GM04503 (cell line): ENCODE results near the gene DPEP3.
"Not testable (repeated sequence)": the region's sequence is repeated elsewhere in the genome, so short reads cannot be mapped to it uniquely, and the experiment has no call there.

Experiments
- DNase-seq: peaks from one replicate; pipeline ENCODE4 v3.0.0-alpha.2; 2012; ENCODE audit warnings: low read depth

DPEP3 gene

DNA sequence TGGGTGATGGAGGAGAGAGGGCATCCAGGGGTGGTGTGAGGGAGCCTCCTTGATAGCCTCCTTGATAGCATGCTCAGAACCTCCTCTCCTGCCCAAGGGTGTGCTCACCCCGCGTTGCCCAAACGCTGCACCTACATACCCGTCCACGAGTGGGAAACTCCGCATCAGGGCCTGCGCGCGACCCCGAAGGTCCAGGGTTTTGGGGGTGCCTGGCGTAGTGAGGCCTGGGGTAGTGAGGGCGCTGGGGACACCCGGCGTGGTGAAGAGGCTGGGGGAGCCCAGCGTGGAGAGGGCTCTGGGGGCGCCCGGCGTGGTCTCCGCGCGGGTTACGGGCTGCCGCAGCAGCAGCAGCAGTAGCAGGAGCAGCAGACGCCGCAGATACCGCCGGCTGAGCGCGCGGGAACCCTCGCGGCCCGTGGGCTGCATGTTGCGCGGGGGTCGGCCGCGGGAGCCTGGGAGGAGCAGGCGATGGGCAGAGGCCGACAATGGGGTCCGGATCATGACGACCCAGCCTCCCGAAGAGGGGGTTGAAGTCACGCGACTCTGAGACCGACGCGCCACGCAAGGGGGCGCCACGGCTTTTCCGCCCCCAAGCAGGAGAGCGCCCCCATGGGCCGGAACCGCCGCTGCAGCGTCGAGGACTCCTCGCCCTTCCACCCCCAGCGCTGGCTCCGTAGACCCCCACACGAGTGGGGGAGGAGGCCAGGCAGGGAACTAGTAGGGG lies at the start of gene DPEP3:
Gene DPEP3, minus strand, starts transcription at position 545 of the 724 bp plus-strand sequence. Its CDS starts 119 bp downstream, at position 426.
- no peak for DNase-seq

DNA sequence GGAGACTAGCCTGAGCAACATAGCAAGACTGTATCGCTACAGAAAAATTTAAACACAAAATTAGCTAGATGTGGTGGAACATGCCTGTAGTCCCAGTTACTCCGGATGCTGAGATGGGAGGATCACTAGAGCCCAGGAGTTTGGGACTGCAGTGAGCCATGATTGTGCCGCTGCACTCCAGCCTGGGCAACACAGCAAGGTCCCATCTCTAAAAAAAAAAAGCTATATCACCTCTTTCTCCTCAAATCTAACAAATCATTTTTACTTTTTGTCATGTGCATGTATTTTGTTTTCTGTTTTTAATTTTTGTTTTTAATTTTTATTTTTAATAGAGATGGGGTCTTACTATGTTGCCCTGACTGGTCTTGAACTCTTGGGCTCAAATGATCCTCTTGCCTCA lies 48.7 kb upstream of the DPEP3 start:
- DNase-seq = no peak

DNA sequence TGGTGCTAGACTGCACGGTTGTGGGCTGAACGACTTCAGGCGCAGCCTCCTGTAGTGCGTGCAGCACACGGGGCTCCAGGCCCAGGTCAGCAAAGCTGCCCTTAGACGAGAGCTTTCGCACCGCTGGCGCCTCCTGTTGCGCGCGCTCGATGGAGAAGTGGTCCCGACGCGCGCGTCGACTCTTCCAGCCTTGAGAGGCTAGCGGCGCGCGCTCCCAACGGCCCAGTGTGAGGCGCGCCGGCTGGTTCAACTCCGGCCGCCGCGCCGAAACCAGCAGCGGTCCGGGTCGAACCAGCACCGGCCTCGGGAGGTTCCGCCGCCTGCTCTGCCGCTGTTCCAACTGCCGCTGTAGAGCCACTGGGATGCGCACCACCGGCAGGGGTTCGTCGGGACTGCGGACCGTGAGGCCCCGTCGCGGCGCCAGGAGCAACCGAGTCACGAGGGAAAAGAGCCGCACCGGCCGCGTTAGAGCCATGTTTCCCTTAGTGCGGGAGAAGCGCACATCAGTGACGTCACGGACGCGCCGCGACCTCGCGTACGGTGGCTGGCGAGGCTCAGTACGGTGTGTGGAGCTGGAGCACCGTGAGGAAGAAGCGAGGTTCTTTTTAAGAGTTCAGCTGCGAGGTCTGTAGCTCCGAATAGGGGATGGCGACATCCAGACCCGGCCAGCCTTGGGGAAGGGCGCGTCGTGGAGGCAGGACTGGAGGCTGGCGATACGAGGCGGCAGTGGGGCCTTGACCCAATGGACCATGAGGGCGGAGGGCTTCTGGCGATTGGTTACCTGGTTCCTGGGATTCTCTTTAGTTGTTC lies 42.6 kb upstream of the DPEP3 start, which contains the start of the genes DDX28 and DUS2:
Gene DDX28, minus strand, starts transcription at position 505 of the 810 bp plus-strand sequence. Its CDS starts 30 bp downstream, at position 475.
Gene DUS2, plus strand, starts transcription at position 557 of the 810 bp plus-strand sequence. CDS start 14,740 bp downstream, outside the sequence.
- peak; percentile 53 for DNase-seq

DNA sequence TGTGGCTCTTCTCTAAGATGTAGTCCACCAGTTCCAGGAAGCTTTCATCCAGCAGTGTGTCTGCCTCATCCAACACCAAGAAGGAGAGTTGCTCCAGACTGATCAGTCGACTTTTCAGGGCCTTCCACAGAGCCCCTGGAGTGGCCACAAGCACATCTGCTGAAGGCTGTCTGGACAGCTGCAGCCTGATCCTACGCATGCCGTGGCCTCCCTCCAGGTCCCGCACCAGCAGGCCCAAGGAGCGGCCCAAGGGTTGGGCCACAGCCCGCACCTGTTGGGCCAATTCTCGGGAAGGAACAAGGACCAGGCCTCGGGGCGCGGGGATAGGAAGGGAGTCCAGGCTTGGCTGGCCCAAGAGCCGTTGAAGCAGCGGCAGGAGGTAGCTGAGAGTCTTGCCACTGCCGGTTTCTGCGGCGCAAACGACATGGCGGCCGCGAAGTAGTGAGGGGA lies 42.0 kb upstream of the DPEP3 start:
- DNase-seq = no peak

GRCh38 chr16:68021490-68021889 lies 41.2 kb upstream of the DPEP3 start:
- no peak for DNase-seq

DNA sequence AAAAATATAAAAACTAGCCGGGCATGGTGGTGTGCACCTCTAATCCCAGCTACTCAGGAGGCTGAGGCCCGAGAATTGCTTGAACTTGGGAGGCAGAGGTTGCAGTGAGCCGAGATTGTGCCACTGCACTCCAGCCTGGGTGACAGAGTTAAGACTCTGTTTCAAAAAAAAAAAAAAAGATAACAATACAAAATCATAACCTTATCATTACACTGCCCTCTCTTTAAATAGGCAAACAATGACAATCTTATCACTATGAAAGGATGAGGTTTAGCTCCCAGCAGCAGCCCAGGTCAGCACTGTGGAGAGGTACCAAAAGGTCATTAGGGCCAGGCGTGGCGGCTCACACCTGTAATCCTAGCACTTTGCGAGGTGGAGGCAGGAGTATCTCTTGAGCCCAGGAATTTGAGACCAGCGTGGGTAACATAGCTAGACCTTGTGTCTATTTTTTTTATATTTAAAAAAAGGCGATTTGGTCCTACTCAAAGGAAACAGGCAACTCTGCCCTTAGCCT lies 38.9 kb upstream of the DPEP3 start:
- no peak for DNase-seq

DNA sequence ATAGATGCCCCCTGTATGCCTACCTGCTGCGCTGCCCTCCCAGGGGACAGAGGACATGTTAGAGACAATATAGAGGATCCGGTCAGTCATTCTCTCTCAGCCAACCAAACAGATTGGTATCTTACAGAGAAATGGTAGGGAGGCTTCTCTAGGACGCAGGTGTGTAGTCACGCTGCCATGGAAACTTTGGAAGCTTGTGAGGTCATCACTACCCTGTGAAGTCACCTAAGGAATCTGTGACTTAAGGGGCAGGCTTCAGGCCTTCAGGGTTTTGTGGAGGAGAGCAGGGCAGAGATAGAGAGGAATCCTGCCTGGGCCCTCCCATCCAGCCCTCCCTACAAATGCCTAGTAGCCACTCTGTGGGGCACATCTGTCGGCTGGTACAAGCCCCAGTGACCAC lies 35.4 kb upstream of the DPEP3 start, which contains the start of gene DPEP2NB:
Gene DPEP2NB, minus strand, starts transcription at position 231 of the 400 bp plus-strand sequence. Its CDS starts 141 bp downstream, at position 90.
- no peak for DNase-seq

- no peak for DNase-seq
Observed at GRCh38 chr16:68013440-68013839, 33.1 kb upstream of the DPEP3 start.

DNA sequence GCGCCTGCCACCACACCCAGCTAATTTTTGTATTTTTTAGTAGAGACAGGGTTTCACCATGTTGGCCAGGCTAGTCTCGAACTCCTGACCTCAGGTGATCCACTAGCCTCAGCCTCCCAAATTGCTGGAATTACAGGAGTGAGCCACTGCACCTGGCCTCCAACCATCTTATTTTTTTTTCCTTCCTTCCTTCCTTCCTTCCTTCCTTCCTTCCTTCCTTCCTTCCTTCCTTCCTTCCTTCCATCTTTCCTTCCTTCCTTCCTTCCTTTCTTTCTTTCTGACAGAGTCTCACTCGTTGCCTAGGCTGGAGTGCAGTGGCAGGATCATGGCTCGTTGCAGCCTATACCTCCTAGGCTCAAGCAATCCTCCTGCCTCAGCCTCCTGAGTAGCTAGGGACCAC lies 29.6 kb upstream of the DPEP3 start:
- not testable (repeated sequence) for DNase-seq

- no peak for DNase-seq
Observed at GRCh38 chr16:68009157-68009735, 28.9 kb upstream of the DPEP3 start.

- DNase-seq = no peak
Observed at GRCh38 chr16:68005786-68006286, 25.5 kb upstream of the DPEP3 start.

- DNase-seq = no peak
Observed at GRCh38 chr16:68005211-68005610, 24.9 kb upstream of the DPEP3 start.

- no peak for DNase-seq
Observed at GRCh38 chr16:68003031-68003430, 22.7 kb upstream of the DPEP3 start.

DNA sequence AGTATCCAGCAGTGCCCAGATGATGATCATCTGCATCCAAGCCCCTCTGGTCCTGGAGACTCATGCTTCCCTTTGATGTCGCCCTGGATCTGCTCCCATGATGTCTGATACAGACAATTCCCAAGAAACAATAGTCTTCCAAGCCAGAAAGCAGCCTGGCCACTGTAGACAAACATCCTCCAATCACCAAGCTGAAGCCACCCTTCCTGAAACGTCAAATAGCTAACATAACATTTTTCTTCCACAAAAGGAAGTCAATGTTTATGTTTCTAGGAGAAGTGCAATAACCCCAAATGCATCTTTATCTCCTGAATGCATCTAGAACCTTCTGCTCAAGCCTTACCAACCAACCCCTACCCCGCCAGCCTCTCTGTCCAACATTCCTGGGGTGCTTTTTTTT lies 20.2 kb upstream of the DPEP3 start:
- DNase-seq = no peak

DNA sequence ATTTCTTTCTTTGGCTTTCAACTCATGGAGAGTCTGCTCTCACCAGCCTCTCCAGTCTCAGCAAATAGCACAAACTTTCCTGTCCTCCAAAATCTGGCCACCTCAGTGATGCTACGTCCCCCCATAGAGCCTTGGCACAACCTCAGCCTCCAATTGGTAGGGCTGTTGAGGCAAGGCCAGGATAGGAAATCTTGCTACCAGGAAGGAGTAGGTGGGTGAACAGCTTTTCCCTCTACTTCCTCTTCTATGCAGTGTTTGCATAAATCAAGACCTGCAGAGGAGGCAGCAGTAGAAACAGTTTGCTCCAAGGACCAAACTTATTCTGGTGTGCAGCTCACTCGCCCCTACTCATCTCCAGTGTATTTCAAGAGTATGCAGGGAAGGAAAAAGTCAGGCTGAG lies 19.7 kb upstream of the DPEP3 start:
- DNase-seq = no peak

DNA sequence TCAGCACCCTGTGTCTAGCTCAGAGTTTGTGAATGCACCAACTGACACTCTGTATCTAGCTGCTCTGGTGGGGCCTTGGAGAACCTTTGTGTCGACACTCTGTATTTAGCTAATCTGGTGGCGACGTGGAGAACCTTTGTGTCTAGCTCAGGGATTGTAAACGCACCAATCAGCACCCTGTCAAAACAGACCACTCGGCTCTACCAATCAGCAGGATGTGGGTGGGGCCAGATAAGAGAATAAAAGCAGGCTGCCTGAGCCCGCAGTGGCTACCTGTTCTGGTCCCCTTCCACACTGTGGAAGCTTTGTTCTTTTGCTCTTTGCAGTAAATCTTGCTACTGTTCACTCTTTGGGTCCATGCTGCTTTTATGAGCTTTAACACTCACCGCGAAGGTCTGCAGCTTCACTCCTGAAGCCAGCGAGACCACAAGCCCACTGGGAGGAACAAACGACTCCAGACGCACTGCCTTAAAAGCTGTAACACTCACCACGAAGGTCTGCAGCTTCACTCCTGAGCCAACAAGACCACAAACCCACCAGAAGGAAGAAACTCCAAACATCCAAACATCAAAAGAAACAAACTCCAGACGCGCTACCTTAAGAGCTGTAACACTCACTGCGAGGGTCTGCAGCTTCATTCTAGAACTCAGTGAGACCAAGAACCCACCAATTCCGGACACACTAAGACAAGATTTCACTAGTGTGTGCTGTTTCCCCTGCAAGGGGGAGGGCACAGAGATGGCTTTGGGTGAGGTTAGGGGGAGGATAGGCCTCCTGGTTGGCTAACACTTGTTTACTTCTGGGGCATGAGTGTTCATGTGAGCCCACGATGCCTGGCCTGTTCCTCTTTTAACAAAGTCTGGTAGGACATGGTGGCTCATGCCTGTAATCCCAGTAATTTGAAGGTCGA lies 18.7 kb upstream of the DPEP3 start, which contains the start of gene DPEP2:
Gene DPEP2, minus strand, starts transcription at position 706 of the 910 bp plus-strand sequence. CDS start 6,272 bp downstream, outside the sequence.
- DNase-seq = not testable (repeated sequence)

GRCh38 chr16:67998231-67998778 lies 18.0 kb upstream of the DPEP3 start:
- not testable (repeated sequence) for DNase-seq

- no peak for DNase-seq
Observed at GRCh38 chr16:67996666-67997065, 16.4 kb upstream of the DPEP3 start.

- no peak for DNase-seq
Observed at GRCh38 chr16:67995423-67995822, 15.1 kb upstream of the DPEP3 start.

DNA sequence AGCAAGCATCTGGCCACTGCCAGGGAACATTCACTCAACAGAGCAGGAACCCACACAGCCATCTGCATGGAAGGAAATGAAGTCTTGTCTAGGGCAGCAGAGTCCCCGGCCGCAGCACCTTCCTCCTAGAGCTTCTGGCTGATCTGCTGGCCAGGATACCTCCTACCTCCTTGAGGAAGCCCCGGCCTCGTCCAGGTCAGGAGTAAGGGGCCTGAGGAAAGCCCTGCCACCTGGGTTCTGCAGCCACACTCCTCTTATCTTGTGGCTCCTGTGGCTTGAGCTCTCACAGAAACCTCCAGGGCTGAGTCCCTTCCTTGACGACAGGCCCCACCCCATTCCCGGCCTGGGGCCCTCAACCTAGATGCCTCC lies 13.7 kb upstream of the DPEP3 start:
- DNase-seq = not testable (repeated sequence)
